ENCODE measurements around the gene CDH13. TPM values are rescaled to one million over a fixed set of nuclear protein-coding genes. Genes with fewer than 3 reads are reported as not detected.

Gene CDH13
- total and polyA plus RNA-seq, 9 of the 15 experiments (the other 6 are each of a cell fraction or from before 2014, with no cell fraction given): 0.03 TPM; not detected in 8

- TF ChIP-seq RBM34 (IDR thresholded peaks at IDR 0.05; ENCODE audit: borderline replicate concordance, insufficient read depth, low read length) (no peak), ZNF175 (CRISPR knock-in tag; IDR thresholded peaks at IDR 0.05; ENCODE audit: low read depth) (no peak), NR2C1 (IDR thresholded peaks at IDR 0.05) (no peak), NR2C1 (tag; IDR thresholded peaks at IDR 0.05) (no peak), HDAC6 (IDR thresholded peaks at IDR 0.05; ENCODE audit: low read depth, low read length) (no peak), GTF2A2 (tag; IDR thresholded peaks at IDR 0.05) (no peak), GTF2E2 (tag; IDR thresholded peaks at IDR 0.05) (no peak), TEAD4 (IDR thresholded peaks at IDR 0.05; ENCODE audit: low read length) (no peak), TEAD4 (CRISPR knock-in tag; IDR thresholded peaks at IDR 0.05; ENCODE audit: borderline replicate concordance) (no peak), THRAP3 (IDR thresholded peaks at IDR 0.05; ENCODE audit: borderline replicate concordance) (no peak), HNRNPLL (IDR thresholded peaks at IDR 0.05; ENCODE audit: low read depth, low read length, poor library complexity, severe bottlenecking) (no peak), ZKSCAN1 (IDR thresholded peaks at IDR 0.05; ENCODE audit: low read depth, low read length) (no peak), SLC30A9 (CRISPR knock-in tag; IDR thresholded peaks at IDR 0.05) (no peak), ZNF174 (CRISPR knock-in tag; IDR thresholded peaks at IDR 0.05) (no peak), THAP7 (CRISPR knock-in tag; IDR thresholded peaks at IDR 0.05) (no peak), ZNF24 (IDR thresholded peaks at IDR 0.05) (no peak), ADNP (tag; IDR thresholded peaks at IDR 0.05) (no peak), E2F3 (CRISPR knock-in tag; IDR thresholded peaks at IDR 0.05) (no peak)
- TF ChIP-seq, protein P1, sequence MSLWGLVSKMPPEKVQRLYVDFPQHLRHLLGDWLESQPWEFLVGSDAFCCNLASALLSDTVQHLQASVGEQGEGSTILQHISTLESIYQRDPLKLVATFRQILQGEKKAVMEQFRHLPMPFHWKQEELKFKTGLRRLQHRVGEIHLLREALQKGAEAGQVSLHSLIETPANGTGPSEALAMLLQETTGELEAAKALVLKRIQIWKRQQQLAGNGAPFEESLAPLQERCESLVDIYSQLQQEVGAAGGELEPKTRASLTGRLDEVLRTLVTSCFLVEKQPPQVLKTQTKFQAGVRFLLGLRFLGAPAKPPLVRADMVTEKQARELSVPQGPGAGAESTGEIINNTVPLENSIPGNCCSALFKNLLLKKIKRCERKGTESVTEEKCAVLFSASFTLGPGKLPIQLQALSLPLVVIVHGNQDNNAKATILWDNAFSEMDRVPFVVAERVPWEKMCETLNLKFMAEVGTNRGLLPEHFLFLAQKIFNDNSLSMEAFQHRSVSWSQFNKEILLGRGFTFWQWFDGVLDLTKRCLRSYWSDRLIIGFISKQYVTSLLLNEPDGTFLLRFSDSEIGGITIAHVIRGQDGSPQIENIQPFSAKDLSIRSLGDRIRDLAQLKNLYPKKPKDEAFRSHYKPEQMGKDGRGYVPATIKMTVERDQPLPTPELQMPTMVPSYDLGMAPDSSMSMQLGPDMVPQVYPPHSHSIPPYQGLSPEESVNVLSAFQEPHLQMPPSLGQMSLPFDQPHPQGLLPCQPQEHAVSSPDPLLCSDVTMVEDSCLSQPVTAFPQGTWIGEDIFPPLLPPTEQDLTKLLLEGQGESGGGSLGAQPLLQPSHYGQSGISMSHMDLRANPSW (CRISPR knock-in tag; IDR thresholded peaks at IDR 0.05): no peak
- TF ChIP-seq, protein P2, sequence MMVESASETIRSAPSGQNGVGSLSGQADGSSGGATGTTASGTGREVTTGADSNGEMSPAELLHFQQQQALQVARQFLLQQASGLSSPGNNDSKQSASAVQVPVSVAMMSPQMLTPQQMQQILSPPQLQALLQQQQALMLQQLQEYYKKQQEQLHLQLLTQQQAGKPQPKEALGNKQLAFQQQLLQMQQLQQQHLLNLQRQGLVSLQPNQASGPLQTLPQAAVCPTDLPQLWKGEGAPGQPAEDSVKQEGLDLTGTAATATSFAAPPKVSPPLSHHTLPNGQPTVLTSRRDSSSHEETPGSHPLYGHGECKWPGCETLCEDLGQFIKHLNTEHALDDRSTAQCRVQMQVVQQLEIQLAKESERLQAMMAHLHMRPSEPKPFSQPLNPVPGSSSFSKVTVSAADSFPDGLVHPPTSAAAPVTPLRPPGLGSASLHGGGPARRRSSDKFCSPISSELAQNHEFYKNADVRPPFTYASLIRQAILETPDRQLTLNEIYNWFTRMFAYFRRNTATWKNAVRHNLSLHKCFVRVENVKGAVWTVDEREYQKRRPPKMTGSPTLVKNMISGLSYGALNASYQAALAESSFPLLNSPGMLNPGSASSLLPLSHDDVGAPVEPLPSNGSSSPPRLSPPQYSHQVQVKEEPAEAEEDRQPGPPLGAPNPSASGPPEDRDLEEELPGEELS (CRISPR knock-in tag; IDR thresholded peaks at IDR 0.05; ENCODE audit: borderline replicate concordance): no peak
Measured at GRCh38 chr16:83807710-83808572, 1181.2 kb downstream of the CDH13 start, which contains the start of gene HSBP1 (continued).

Measured in K562 (cell line).